Uterus (tissue), 2 donors: ENCODE data around the gene LZIC.

Experiments used
- CTCF ChIP-seq, 4 experiments: fragments of 200-600 bp in 2 of 4; fragments of 450-650 bp in 2 of 4; sonication (generic) in 2 of 4; IDR thresholded peaks; one replicate each; pipeline ENCODE4 v1.5.1; 2016 to 2019; ENCODE audit warnings: antibody characterized with exemption in 4 of 4, mild to moderate bottlenecking in 2 of 4, moderate library complexity in 1 of 4
- POLR2A ChIP-seq, 2 donors: fragments of 450-650 bp; IDR thresholded peaks; one replicate each; pipeline ENCODE4 v1.6.1; 2016; ENCODE audit warnings: antibody characterized with exemption in 2 of 2, mild to moderate bottlenecking in 1 of 2, moderate library complexity in 1 of 2

- TF ChIP-seq CTCF (IDR thresholded peaks at IDR 0.05) (no peak), POLR2A (IDR thresholded peaks at IDR 0.05) (no peak)
Measured at GRCh38 chr1:9891207-9891606, 52.0 kb downstream of the LZIC start.
